Measurements from ENCODE around the gene RIPOR1.

Gene RIPOR1

DNA sequence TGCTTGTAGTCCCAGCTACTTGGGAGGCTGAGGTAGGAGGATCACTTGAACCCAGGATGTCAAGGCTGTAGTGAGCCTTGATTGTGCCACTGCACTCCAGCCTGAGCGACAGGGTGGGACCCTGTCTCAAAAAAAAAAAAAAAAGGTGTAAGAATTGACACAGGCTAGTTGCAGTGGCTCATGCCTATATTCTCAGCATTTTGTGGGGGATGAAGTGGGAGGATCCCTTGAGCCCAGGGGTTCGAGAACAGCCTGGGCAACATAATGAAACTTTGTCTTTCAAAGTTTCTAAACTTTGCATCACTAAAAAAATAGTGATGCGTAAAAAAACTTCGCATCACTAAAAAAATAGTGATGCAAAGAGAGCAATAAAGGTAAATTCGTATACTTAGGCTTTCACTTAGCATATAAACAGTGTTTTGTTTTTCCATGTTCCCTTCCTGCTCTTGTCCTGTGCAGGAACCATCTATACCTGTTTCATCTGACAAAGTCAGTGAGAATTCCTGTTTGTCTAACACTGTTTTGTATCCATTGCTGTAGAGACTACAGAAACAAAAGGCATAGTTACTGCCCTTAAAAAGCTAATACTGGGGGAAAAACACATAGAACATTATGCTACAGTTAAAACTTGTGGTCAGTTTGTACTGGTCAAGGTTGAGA, 65.8 kb downstream of the RIPOR1 start:
- Histone ChIP-seq H3K9ac (no peak overlapping the region), H3K4me1 (peaks cover 7% of the 10 kb centered on the region), H3K27ac (no peak overlapping the region), H3K9me3 (ENCODE audit: control insufficient read depth, low read length) (no peaks in the 10 kb centered on the region), H3K36me3 (ENCODE audit: control insufficient read depth, insufficient read depth, low read length) (no peaks in the 10 kb centered on the region), H3K4me2 (ENCODE audit: low read length) (no peak overlapping the region), H3K79me2 (peaks cover 43% of the 10 kb centered on the region), H2AFZ (no peak overlapping the region), H3K27me3 (ENCODE audit: control insufficient read depth, insufficient read depth, low read length) (no peaks in the 10 kb centered on the region), H3K4me3 (ENCODE audit: low read depth, low read length) (no peak overlapping the region)
- no peak for TF ChIP-seq CTCF (IDR thresholded peaks at IDR 0.05)

DNA sequence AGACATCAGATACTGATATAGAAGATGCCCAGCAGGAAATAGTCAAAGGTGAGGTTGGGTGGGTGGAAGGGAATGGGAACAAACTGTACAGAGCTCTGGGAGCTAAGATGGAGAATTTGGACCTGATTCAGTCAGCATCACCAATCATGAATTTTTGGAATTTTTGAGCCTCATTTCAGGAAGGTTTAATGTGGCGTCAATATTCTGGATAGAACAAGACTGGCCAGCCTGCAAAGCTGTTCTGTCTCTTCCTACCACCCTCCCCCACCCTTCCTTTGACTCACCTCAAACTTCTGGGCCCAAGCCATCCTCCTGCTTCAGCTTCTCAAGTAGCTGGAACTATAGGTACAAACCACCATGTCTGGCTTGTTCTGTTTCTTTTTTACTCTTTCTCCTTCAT, 66.3 kb downstream of the RIPOR1 start:
- no peak for TF ChIP-seq CTCF (IDR thresholded peaks at IDR 0.05)
- no peak overlapping the region for H3K27ac ChIP-seq
- H2AFZ ChIP-seq, result no peak overlapping the region
- H3K4me3 ChIP-seq (ENCODE audit: low read depth, low read length), result no peak overlapping the region
- H3K9me3 ChIP-seq (ENCODE audit: control insufficient read depth, low read length), result no peaks in the 10 kb centered on the region
- H3K27me3 ChIP-seq (ENCODE audit: control insufficient read depth, insufficient read depth, low read length), result no peaks in the 10 kb centered on the region
- H3K9ac ChIP-seq, result no peak overlapping the region
- no peaks in the 10 kb centered on the region for H3K36me3 ChIP-seq (ENCODE audit: control insufficient read depth, insufficient read depth, low read length)
- peaks cover 43% of the 10 kb centered on the region for H3K79me2 ChIP-seq
- no peak overlapping the region for H3K4me2 ChIP-seq (ENCODE audit: low read length)
- peaks cover 7% of the 10 kb centered on the region for H3K4me1 ChIP-seq

Measured in parathyroid adenoma (tissue), 2 donors.